ENCODE data around the gene OAS2.

Gene OAS2

DNA sequence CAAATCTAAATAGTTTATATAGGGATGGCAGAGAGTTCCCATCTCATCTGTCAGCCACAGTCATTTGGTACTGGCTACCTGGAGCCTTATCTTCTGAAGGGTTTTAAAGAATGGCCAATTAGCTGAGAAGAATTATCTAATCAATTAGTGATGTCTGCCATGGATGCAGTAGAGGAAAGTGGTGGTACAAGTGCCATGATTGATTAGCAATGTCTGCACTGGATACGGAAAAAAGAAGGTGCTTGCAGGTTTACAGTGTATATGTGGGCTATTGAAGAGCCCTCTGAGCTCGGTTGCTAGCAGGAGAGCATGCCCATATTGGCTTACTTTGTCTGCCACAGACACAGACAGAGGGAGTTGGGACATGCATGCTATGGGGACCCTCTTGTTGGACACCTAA, 7.9 kb upstream of the OAS2 start:
- Histone ChIP-seq H3K27ac (ENCODE audit: low read length) (no peak overlapping the region), H3K9me3 (ENCODE audit: control insufficient read depth in 1 of 2, low read length in 2 of 2) (no peaks in the 10 kb centered on the region), H3K36me3 (ENCODE audit: control insufficient read depth in 1 of 2, insufficient read depth in 2 of 2, low read length in 2 of 2) (peaks cover 7 to 10% of the 10 kb centered on the region in 2 donors), H3K4me1 (ENCODE audit: control insufficient read depth in 1 of 2, insufficient read depth in 2 of 2, low read length in 2 of 2) (no peaks in the 10 kb centered on the region), H3K27me3 (ENCODE audit: low read depth, low read length) (no peaks in the 10 kb centered on the region), H3K4me3 (ENCODE audit: low read depth in 1 of 2, low read length in 2 of 2) (no peak overlapping the region)

DNA sequence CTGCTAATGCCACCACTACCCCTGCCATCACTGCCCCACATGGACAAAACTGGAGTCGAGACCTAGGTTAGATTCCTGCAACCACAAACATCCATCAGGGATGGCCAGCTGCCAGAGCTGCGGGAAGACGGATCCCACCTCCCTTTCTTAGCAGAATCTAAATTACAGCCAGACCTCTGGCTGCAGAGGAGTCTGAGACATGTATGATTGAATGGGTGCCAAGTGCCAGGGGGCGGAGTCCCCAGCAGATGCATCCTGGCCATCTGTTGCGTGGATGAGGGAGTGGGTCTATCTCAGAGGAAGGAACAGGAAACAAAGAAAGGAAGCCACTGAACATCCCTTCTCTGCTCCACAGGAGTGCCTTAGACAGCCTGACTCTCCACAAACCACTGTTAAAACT, 7.1 kb upstream of the OAS2 start:
- Histone ChIP-seq H3K4me3 (ENCODE audit: low read depth in 1 of 2, low read length in 2 of 2) (no peak overlapping the region), H3K36me3 (ENCODE audit: control insufficient read depth in 1 of 2, insufficient read depth in 2 of 2, low read length in 2 of 2) (peaks cover 1 to 7% of the 10 kb centered on the region in 2 donors), H3K4me1 (ENCODE audit: control insufficient read depth in 1 of 2, insufficient read depth in 2 of 2, low read length in 2 of 2) (no peaks in the 10 kb centered on the region), H3K9me3 (ENCODE audit: control insufficient read depth in 1 of 2, low read length in 2 of 2) (no peaks in the 10 kb centered on the region), H3K27me3 (ENCODE audit: low read depth, low read length) (no peaks in the 10 kb centered on the region), H3K27ac (ENCODE audit: low read length) (no peak overlapping the region)

DNA sequence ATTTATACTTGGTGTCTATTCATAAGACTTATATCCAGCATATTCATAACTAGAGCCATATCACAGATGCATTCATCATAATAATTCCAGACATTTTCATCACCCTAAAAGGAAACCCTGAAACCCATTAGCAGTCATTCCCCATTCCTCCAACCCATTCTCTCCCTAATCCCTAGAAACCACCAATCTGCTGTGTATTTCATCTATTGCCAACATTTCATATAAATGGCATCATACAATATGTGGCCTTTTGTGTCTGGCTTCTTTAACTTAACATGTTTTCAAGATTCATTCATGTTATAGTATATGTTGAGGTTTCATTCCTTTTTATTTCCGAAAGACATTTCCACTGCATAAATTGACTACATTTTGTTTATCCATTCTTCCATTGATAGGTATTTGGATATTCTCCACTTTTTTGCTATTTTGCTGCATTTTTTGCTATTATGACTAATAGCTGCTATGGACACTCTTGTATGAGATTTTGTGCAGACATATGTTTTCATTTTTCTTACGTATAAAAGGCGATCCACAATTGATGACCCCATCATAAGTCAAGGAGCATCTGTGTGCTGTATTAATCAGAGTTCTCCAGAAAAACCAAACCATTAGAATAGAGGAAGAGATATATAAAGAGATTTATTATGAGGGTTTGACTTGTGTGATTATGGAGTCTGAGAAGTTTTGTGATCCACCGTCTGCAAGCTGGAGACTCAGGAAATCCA, 5.1 kb upstream of the OAS2 start:
- no peak overlapping the region for H3K27ac ChIP-seq (ENCODE audit: low read length)
- H3K4me3 ChIP-seq (ENCODE audit: low read depth in 1 of 2, low read length in 2 of 2): no peak overlapping the region
- H3K36me3 ChIP-seq (ENCODE audit: control insufficient read depth in 1 of 2, insufficient read depth in 2 of 2, low read length in 2 of 2): peaks cover 0 to under 1% of the 10 kb centered on the region in 2 donors
- no peaks in the 10 kb centered on the region for H3K27me3 ChIP-seq (ENCODE audit: low read depth, low read length)
- no peaks in the 10 kb centered on the region for H3K4me1 ChIP-seq (ENCODE audit: control insufficient read depth in 1 of 2, insufficient read depth in 2 of 2, low read length in 2 of 2)
- no peaks in the 10 kb centered on the region for H3K9me3 ChIP-seq (ENCODE audit: control insufficient read depth in 1 of 2, low read length in 2 of 2)

- H3K27ac ChIP-seq (ENCODE audit: low read length): no peak overlapping the region
- no peaks in the 10 kb centered on the region for H3K27me3 ChIP-seq (ENCODE audit: low read depth, low read length)
- H3K36me3 ChIP-seq (ENCODE audit: control insufficient read depth in 1 of 2, insufficient read depth in 2 of 2, low read length in 2 of 2): no peaks in the 10 kb centered on the region
- no peaks in the 10 kb centered on the region for H3K9me3 ChIP-seq (ENCODE audit: control insufficient read depth in 1 of 2, low read length in 2 of 2)
- no peak overlapping the region for H3K4me3 ChIP-seq (ENCODE audit: low read depth in 1 of 2, low read length in 2 of 2)
- H3K4me1 ChIP-seq (ENCODE audit: control insufficient read depth in 1 of 2, insufficient read depth in 2 of 2, low read length in 2 of 2): no peaks in the 10 kb centered on the region
These were observed 4.5 kb upstream of the OAS2 start for GRCh38 chr12:112973818-112974231.

DNA sequence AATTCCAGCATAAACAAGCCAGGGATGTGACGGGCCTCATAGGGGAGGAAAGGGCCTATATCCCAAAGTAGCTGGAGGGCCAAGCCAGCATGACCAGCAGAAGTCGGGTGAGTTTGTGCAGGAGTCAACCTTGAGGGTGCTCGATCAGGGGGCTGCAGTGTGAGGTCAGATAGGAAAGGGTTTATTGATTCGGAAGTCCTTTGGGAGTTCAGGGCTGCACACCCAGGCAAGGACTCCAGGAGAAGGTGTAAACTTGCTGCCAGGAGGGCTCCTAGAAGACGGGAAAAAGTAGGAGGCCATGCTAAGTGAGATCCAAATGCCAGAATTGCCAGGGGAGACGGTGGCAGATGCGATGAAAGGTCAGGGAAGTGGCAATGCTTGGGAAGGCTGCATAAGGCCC, 3.4 kb upstream of the OAS2 start:
- Histone ChIP-seq H3K27me3 (ENCODE audit: low read depth, low read length) (no peaks in the 10 kb centered on the region), H3K27ac (ENCODE audit: low read length) (no peak overlapping the region), H3K4me3 (ENCODE audit: low read depth in 1 of 2, low read length in 2 of 2) (no peak overlapping the region), H3K36me3 (ENCODE audit: control insufficient read depth in 1 of 2, insufficient read depth in 2 of 2, low read length in 2 of 2) (no peaks in the 10 kb centered on the region), H3K4me1 (ENCODE audit: control insufficient read depth in 1 of 2, insufficient read depth in 2 of 2, low read length in 2 of 2) (no peaks in the 10 kb centered on the region), H3K9me3 (ENCODE audit: control insufficient read depth in 1 of 2, low read length in 2 of 2) (no peaks in the 10 kb centered on the region)

GRCh38 chr12:112977139-112977538, 1.2 kb upstream of the OAS2 start:
- Histone ChIP-seq H3K9me3 (ENCODE audit: control insufficient read depth in 1 of 2, low read length in 2 of 2) (peaks cover 0 to 2% of the 10 kb centered on the region in 2 donors), H3K27ac (ENCODE audit: low read length) (no peak overlapping the region), H3K4me1 (ENCODE audit: control insufficient read depth in 1 of 2, insufficient read depth in 2 of 2, low read length in 2 of 2) (no peaks in the 10 kb centered on the region), H3K27me3 (ENCODE audit: low read depth, low read length) (no peaks in the 10 kb centered on the region), H3K4me3 (ENCODE audit: low read depth in 1 of 2, low read length in 2 of 2) (no peak overlapping the region), H3K36me3 (ENCODE audit: control insufficient read depth in 1 of 2, insufficient read depth in 2 of 2, low read length in 2 of 2) (no peaks in the 10 kb centered on the region)

- Histone ChIP-seq H3K9me3 (ENCODE audit: control insufficient read depth in 1 of 2, low read length in 2 of 2) (peaks cover 0 to 2% of the 10 kb centered on the region in 2 donors), H3K36me3 (ENCODE audit: control insufficient read depth in 1 of 2, insufficient read depth in 2 of 2, low read length in 2 of 2) (no peaks in the 10 kb centered on the region), H3K4me1 (ENCODE audit: control insufficient read depth in 1 of 2, insufficient read depth in 2 of 2, low read length in 2 of 2) (no peaks in the 10 kb centered on the region), H3K27ac (ENCODE audit: low read length) (peak overlapping the region; percentile 88), H3K27me3 (ENCODE audit: low read depth, low read length) (no peaks in the 10 kb centered on the region), H3K4me3 (ENCODE audit: low read depth in 1 of 2, low read length in 2 of 2) (peak overlapping the region; percentile 67 to 88)
These were observed 678 bp upstream of the OAS2 start for GRCh38 chr12:112977641-112978040.

DNA sequence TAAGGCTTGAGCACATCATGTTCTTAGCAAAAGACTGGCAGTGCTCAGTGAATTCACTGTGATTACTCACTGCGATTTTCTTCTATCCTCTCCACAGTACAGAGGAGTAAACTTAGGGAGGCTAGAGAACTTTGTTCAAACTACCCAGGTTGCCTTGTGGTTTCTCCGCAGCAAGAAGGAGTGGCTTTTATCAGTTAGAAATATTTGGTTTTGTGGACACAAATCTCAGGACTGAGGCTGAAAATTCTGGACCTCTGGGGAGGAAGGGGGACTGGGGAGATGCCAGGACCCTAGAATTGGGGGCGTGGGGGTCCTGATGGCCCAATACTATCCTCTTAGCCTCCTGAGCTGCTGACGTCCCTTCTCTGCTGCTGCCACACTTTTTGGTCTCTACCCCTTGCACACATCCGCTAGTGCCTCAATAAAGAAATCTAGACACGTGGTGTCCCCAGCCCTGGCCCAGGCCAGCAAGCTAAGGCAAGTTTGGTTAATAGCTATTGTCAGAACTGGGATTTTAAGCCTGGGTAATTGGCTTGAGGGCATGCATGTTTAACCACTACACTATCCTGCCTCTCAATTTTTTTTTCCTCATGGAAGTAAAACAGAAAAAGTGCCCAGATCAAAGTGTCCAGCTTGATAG, 842 bp downstream of the OAS2 start:
- Histone ChIP-seq H3K4me3 (ENCODE audit: low read depth in 1 of 2, low read length in 2 of 2) (peak overlapping the region; percentile 67 to 88), H3K4me1 (ENCODE audit: control insufficient read depth in 1 of 2, insufficient read depth in 2 of 2, low read length in 2 of 2) (no peaks in the 10 kb centered on the region), H3K36me3 (ENCODE audit: control insufficient read depth in 1 of 2, insufficient read depth in 2 of 2, low read length in 2 of 2) (no peaks in the 10 kb centered on the region), H3K9me3 (ENCODE audit: control insufficient read depth in 1 of 2, low read length in 2 of 2) (peaks cover 0 to 2% of the 10 kb centered on the region in 2 donors), H3K27me3 (ENCODE audit: low read depth, low read length) (no peaks in the 10 kb centered on the region), H3K27ac (ENCODE audit: low read length) (peak overlapping the region; percentile 88)

DNA sequence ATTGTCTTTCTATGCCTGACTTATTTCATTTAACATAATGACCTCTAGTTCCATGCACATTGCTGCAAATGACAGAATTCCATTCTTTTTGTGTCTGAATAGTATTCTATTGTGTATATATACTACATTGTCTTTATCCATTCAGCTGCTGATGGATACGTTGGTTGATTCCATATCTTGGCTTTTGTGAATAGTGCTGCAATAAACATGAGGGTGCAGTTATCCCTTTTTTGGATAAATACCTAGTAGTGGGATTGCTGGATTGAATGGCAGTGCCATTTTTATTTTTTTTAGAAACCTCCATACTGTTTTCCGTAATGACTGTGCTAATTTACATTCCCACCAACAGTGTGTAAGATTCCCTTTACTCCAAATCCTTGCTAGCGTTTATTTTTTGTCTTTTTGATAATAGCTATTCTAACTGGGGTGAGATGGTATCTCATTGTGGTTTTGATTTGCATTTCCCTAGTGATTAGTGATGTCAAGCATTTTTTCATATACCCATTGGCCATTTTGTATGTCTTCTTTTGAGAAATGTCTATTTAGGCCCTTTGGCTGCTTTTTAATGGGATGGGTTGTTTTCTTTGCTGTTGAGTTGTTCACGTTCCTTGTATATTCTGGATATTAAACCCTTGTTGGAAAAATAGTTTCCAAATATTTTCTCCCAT, 2.3 kb downstream of the OAS2 start:
- Histone ChIP-seq H3K4me1 (ENCODE audit: control insufficient read depth in 1 of 2, insufficient read depth in 2 of 2, low read length in 2 of 2) (no peaks in the 10 kb centered on the region), H3K9me3 (ENCODE audit: control insufficient read depth in 1 of 2, low read length in 2 of 2) (peaks cover 0 to 2% of the 10 kb centered on the region in 2 donors), H3K36me3 (ENCODE audit: control insufficient read depth in 1 of 2, insufficient read depth in 2 of 2, low read length in 2 of 2) (no peaks in the 10 kb centered on the region), H3K4me3 (ENCODE audit: low read depth in 1 of 2, low read length in 2 of 2) (no peak overlapping the region), H3K27me3 (ENCODE audit: low read depth, low read length) (no peaks in the 10 kb centered on the region), H3K27ac (ENCODE audit: low read length) (no peak overlapping the region)

DNA sequence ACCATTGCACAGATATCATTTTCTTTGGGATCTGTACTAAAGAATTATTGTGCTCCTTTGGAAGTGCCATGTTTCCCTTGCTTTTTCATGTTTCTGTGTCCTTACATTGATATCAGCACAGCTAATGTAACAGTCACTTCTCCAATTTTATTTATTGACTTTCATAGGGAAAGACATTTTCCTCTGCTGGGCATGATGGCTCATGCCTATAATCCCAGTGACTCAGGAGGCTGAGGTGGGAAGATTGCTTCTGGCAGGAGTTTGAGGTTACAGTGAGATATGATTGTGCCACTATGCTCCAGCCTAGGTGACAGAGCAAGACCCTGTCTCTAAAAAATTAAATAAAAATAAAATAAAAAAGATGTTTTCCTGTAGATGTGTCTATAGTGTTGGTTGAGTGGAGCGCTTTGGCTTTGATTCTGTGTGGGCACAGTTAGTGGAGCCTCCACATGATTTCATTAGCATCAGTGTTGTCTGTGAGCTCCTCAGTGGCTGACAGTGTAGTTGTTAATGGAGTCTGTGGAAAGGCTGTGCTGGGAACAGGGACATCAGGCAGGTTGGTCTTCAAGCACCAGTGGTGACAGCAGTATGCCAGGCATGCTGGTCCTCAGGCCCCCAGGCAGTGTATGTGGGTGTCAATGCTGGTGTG, 7.4 kb downstream of the OAS2 start:
- H3K36me3 ChIP-seq (ENCODE audit: control insufficient read depth in 1 of 2, insufficient read depth in 2 of 2, low read length in 2 of 2): no peaks in the 10 kb centered on the region
- H3K4me1 ChIP-seq (ENCODE audit: control insufficient read depth in 1 of 2, insufficient read depth in 2 of 2, low read length in 2 of 2): no peaks in the 10 kb centered on the region
- peaks cover 0 to 2% of the 10 kb centered on the region in 2 donors for H3K9me3 ChIP-seq (ENCODE audit: control insufficient read depth in 1 of 2, low read length in 2 of 2)
- no peaks in the 10 kb centered on the region for H3K27me3 ChIP-seq (ENCODE audit: low read depth, low read length)
- H3K4me3 ChIP-seq (ENCODE audit: low read depth in 1 of 2, low read length in 2 of 2): no peak overlapping the region
- H3K27ac ChIP-seq (ENCODE audit: low read length): no peak overlapping the region

- Histone ChIP-seq H3K4me1 (ENCODE audit: control insufficient read depth in 1 of 2, insufficient read depth in 2 of 2, low read length in 2 of 2) (no peaks in the 10 kb centered on the region), H3K27ac (ENCODE audit: low read length) (no peak overlapping the region)
These were observed 8.0 kb downstream of the OAS2 start for GRCh38 chr12:112986291-112986800.

More at GRCh38 chr12:112986291-112986800, 8.0 kb downstream of the OAS2 start:
- Histone ChIP-seq H3K9me3 (ENCODE audit: control insufficient read depth in 1 of 2, low read length in 2 of 2) (peaks cover 0 to 2% of the 10 kb centered on the region in 2 donors), H3K36me3 (ENCODE audit: control insufficient read depth in 1 of 2, insufficient read depth in 2 of 2, low read length in 2 of 2) (no peaks in the 10 kb centered on the region), H3K27me3 (ENCODE audit: low read depth, low read length) (no peaks in the 10 kb centered on the region), H3K4me3 (ENCODE audit: low read depth in 1 of 2, low read length in 2 of 2) (no peak overlapping the region)

All from muscle layer of duodenum (tissue), 2 donors.